Brain microvascular endothelial cell (primary cell): ENCODE measurements around the gene ZNF746.
"Not testable (repeated sequence)": the region's sequence is repeated elsewhere in the genome, so short reads cannot be mapped to it uniquely, and the experiment has no call there.

Experiments used
- DNase-seq: peaks from one replicate; pipeline ENCODE4 v3.0.0-alpha.2; 2020
- H3K27ac ChIP-seq: fragments of 250-450 bp; sonication (Bioruptor Pico); 2 replicates; pipeline ENCODE4 v1.5.1; 2020; ENCODE audit warnings: mild to moderate bottlenecking, moderate library complexity
- H3K27me3 ChIP-seq: fragments of 250-450 bp; sonication (Bioruptor Pico); replicated peaks from 2 replicates; pipeline ENCODE4 v1.5.1; 2020; ENCODE audit warnings: mild to moderate bottlenecking
- H3K36me3 ChIP-seq: fragments of 250-450 bp; sonication (Bioruptor Pico); replicated peaks from 2 replicates; pipeline ENCODE4 v1.5.1; 2020; ENCODE audit warnings: mild to moderate bottlenecking
- H3K4me3 ChIP-seq: 2 replicates; pipeline ENCODE4 v1.5.1; 2011; ENCODE audit warnings: low read depth, mild to moderate bottlenecking, control low read depth, low read length, moderate library complexity
- CTCF ChIP-seq: IDR thresholded peaks from 2 replicates; pipeline ENCODE4 v1.5.1; 2011; ENCODE audit warnings: low read depth, mild to moderate bottlenecking, moderate library complexity, low read length, control low read depth, inconsistent platforms; ENCODE audit errors: missing control alignments
- in situ Hi-C: cut with HindIII; loops from 2 replicates; pipeline ENCODE4 v1.10.0; 2017; ENCODE audit warnings: low sequenced_read_pairs, low pct_ligation_motif_present

The ZNF746 gene

GRCh38 chr7:149495785-149496641 lies 1.6 kb downstream of the ZNF746 start:
- Histone ChIP-seq H3K27ac (no peak overlapping the region), H3K36me3 (peaks cover 31% of the 10 kb centered on the region), H3K4me3 (peak overlapping the region; percentile 76), H3K27me3 (no peaks in the 10 kb centered on the region)
- DNase-seq: peak; percentile 89
- TF ChIP-seq CTCF: no peak
- in situ Hi-C loops: no loop called here

- no peak for DNase-seq
- in situ Hi-C loops: no loop called here
- Histone ChIP-seq H3K27ac (no peak overlapping the region), H3K36me3 (peaks cover 43% of the 10 kb centered on the region), H3K27me3 (no peaks in the 10 kb centered on the region), H3K4me3 (no peak overlapping the region)
- TF ChIP-seq CTCF: no peak
These were observed 2.8 kb downstream of the ZNF746 start for GRCh38 chr7:149494738-149495368.

GRCh38 chr7:149493975-149494374 lies 3.6 kb downstream of the ZNF746 start:
- H3K4me3 ChIP-seq, DNase-seq, H3K27me3 ChIP-seq, in situ Hi-C loops, H3K27ac ChIP-seq: not testable (repeated sequence)
- H3K36me3 ChIP-seq: peaks cover 51% of the 10 kb centered on the region

- TF ChIP-seq CTCF: no peak
- no peaks in the 10 kb centered on the region for H3K27me3 ChIP-seq
- in situ Hi-C loops: no loop called here
- H3K27ac ChIP-seq: no peak overlapping the region
- DNase-seq: no peak
- H3K4me3 ChIP-seq: no peak overlapping the region
- H3K36me3 ChIP-seq: peaks cover 55% of the 10 kb centered on the region
These were observed 4.2 kb downstream of the ZNF746 start for GRCh38 chr7:149493366-149493765.

- Histone ChIP-seq H3K36me3 (peaks cover 72% of the 10 kb centered on the region), H3K4me3 (no peak overlapping the region), H3K27ac (no peak overlapping the region), H3K27me3 (no peaks in the 10 kb centered on the region)
- in situ Hi-C loops: no loop called here
- no peak for DNase-seq
- TF ChIP-seq CTCF: no peak
These were observed 7.4 kb downstream of the ZNF746 start for GRCh38 chr7:149490083-149490760.

- Histone ChIP-seq H3K4me3 (no peak overlapping the region), H3K27ac (no peak overlapping the region), H3K27me3 (no peaks in the 10 kb centered on the region), H3K36me3 (peaks cover 73% of the 10 kb centered on the region)
- in situ Hi-C loops: no loop called here
- TF ChIP-seq CTCF: peak; percentile 13
- DNase-seq: no peak
These were observed 8.1 kb downstream of the ZNF746 start for GRCh38 chr7:149489391-149490024.
